GM12872 (cell line): ENCODE data around the gene ITGA7.

Source experiments
- CTCF ChIP-seq: IDR thresholded peaks from 3 replicates; pipeline ENCODE4 v1.5.1; 2011; ENCODE audit warnings: low read depth, mild to moderate bottlenecking, low read length, moderate library complexity; ENCODE audit not compliant: insufficient read depth

ITGA7 gene

DNA sequence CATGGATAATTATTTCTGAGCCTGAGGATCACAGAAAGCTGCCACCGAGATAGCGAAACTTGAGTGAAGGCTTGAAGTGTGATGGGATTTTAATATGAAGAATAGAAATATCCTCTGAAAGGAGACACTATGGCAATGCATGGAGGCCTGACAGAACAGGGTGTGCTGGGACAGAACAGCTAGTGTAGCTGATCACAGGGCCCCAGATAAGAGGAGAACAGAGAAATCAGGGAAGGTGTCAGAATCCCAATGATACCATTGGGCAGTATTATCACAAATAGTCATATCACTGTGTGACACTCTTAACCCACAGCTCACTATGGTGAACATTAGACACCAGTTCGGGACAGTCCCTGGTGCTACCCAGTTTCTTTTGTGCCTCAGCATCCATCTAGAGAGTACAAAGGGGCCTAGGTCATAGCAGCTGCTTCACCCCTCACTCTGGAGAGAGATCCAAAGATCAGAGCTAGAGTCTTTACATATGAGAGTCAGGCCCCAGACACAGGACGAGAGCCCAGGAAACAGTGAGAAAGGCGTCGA, 71.5 kb downstream of the ITGA7 start:
- no peak for TF ChIP-seq CTCF
